Liver (tissue), 3 donors: ENCODE results near the gene BCLAF1.

Experiments
- CTCF ChIP-seq: fragments of 150-350 bp; IDR thresholded peaks from 2 replicates; pipeline ENCODE4 v1.5.1; 2017; ENCODE audit warnings: improper control_type of control experiment, low read depth, low read length; ENCODE audit not compliant: missing input control
- RAD21 ChIP-seq, 2 donors: IDR thresholded peaks; 2 replicates each; pipeline ENCODE4 v1.6.1; 2016; ENCODE audit warnings: antibody characterized with exemption in 2 of 2, mild to moderate bottlenecking in 2 of 2
- TAF1 ChIP-seq: conservative IDR thresholded peaks from 2 replicates; pipeline ENCODE4 v1.6.1; 2016; ENCODE audit warnings: antibody characterized with exemption, mild to moderate bottlenecking
- YY1 ChIP-seq: IDR thresholded peaks from 2 replicates; pipeline ENCODE4 v1.6.1; 2016; ENCODE audit warnings: antibody characterized with exemption, mild to moderate bottlenecking
- donor health status: healthy.
- donor health status: healthy.

DNA sequence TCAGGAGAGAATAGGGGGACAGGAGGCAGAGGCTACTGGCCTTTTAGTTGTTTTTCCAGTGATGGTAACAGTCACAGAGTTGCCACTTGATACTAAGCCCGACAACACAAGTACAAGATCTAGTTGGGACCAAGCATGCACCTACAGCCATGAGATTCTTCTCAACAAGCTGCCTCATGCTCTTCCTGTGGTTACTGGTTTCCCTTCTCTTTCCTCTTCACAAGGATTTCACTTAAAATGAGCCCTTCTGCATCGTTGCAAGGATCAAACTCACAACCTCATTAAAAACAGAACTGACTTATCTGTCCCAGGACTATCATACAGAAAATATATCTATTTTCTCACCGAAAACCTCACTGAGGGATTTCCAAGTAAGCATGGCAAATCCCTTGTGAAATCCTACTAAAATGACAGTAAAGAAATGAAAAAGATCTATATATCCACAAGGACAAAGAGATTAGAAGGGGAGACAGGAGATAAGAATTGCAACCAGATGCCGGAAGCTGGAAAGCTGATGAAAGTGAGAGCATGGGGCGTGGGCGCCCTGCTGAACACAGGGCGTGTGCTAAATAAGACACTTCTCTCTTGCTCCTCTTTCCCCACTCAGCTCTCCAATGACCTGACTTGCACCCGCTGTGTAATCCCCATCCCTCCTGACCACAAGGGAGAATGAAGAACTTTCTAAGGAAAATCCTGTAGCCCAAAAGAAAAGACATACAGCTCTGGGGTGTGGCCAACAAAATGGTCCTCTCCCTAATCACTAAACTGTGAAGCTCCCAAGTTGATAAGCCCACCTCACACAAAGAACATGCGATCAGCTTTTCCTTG, 53.0 kb downstream of the BCLAF1 start:
- TF ChIP-seq CTCF (no peak), YY1 (no peak), RAD21 (IDR thresholded peaks at IDR 0.05) (no peak), TAF1 (no peak)
